GM12878 (cell line): ENCODE measurements around the gene DNAAF3. TPM values are rescaled to one million over a fixed set of nuclear protein-coding genes. Genes with fewer than 3 reads are reported as not detected.

Experiments
- BHLHE40 ChIP-seq, 2 experiments: fragments of 450-650 bp in 1 of 2; IDR thresholded peaks; 2 replicates each; pipeline ENCODE4 v1.6.1; 2011 to 2017; ENCODE audit warnings: low read depth in 2 of 2, borderline replicate concordance in 1 of 2, improper control_type of control experiment in 1 of 2, low read length in 1 of 2, mild to moderate bottlenecking in 1 of 2
- BMI1 ChIP-seq: fragments of 450-650 bp; IDR thresholded peaks from 2 replicates; pipeline ENCODE4 v1.6.1; 2016; ENCODE audit warnings: mild to moderate bottlenecking, moderate library complexity, borderline replicate concordance
- CEBPB ChIP-seq, 2 experiments: fragments of 150-350 bp in 1 of 2; IDR thresholded peaks; 2 replicates each; pipeline ENCODE4 v1.6.1; 2012 to 2014; ENCODE audit warnings: low read depth in 2 of 2, low read length in 2 of 2, borderline replicate concordance in 1 of 2, inconsistent platforms in 1 of 2
- CREB1 ChIP-seq: IDR thresholded peaks from 2 replicates; pipeline ENCODE4 v1.6.1; 2012; ENCODE audit warnings: low read depth, mild to moderate bottlenecking, inconsistent platforms
- CTCF ChIP-seq, 3 experiments: IDR thresholded peaks in 2 of 3; conservative IDR thresholded peaks in 1 of 3; 2 replicates each; pipeline ENCODE4 v1.5.1; 2011; ENCODE audit warnings: low read depth in 3 of 3, low read length in 3 of 3, mild to moderate bottlenecking in 3 of 3, control low read depth in 2 of 3, moderate library complexity in 2 of 3, inconsistent platforms in 1 of 3, mixed read lengths in 1 of 3; ENCODE audit not compliant: control insufficient read depth in 2 of 3, insufficient read depth in 1 of 3; ENCODE audit errors: extremely low read depth in 1 of 3
- HSF1 ChIP-seq: fragments of 150-350 bp; IDR thresholded peaks from 2 replicates; pipeline ENCODE4 v1.6.1; 2014; ENCODE audit warnings: mild to moderate bottlenecking, low read depth, low read length
- PBX3 ChIP-seq: IDR thresholded peaks from 2 replicates; pipeline ENCODE4 v1.6.1; 2011; ENCODE audit warnings: mild to moderate bottlenecking, low read depth, low read length, moderate library complexity; ENCODE audit not compliant: insufficient replicate concordance
- PKNOX1 ChIP-seq: fragments of 450-650 bp; IDR thresholded peaks from 2 replicates; pipeline ENCODE4 v1.6.1; 2016; ENCODE audit warnings: mild to moderate bottlenecking
- PML ChIP-seq: IDR thresholded peaks from 2 replicates; pipeline ENCODE4 v1.6.1; 2012; ENCODE audit warnings: low read length, inconsistent platforms
- POLR2A ChIP-seq: IDR thresholded peaks from 2 replicates; pipeline ENCODE4 v1.6.1; 2011; ENCODE audit warnings: low read depth, mild to moderate bottlenecking, low read length
- SMC3 ChIP-seq: IDR thresholded peaks from 2 replicates; pipeline ENCODE4 v1.6.1; 2011; ENCODE audit warnings: low read length, improper control_type of control experiment, borderline replicate concordance
- SUPT20H ChIP-seq: IDR thresholded peaks from 2 replicates; pipeline ENCODE4 v1.6.1; 2011; ENCODE audit warnings: low read depth, mild to moderate bottlenecking, low read length, moderate library complexity, borderline replicate concordance; ENCODE audit not compliant: control insufficient read depth
- TCF12 ChIP-seq: IDR thresholded peaks from 2 replicates; pipeline ENCODE4 v1.6.1; 2011; ENCODE audit warnings: low read depth, mild to moderate bottlenecking, low read length
- polyA plus RNA-seq, 11 experiments: library from polyadenylated mRNA; depleted of rRNA in 4 of 11; unstranded in 6 of 11; stranded (reverse) in 5 of 11; fragments of >200 nt; fragmentation: Nextera tagmentation in 4 of 11; fragmentation: Illumina TruSeq in 1 of 11; extraction: Ambion mirVana in 4 of 11; extraction: Trizol in 1 of 11; gene quantifications; 1 replicate in 1 of 11; 2 replicates in 10 of 11; pipeline versions ENCODE4 v1.2.1 to v1.2.3, GENCODE V29; 2011 to 2016; ENCODE audit warnings: inconsistent platforms in 2 of 11, missing spikeins in 2 of 11, low read depth in 1 of 11
- total RNA-seq, 4 experiments: library from RNA; depleted of rRNA in 3 of 4; stranded (reverse); fragments of >200 nt in 3 of 4; fragmentation: Illumina TruSeq in 1 of 4; extraction: Trizol in 1 of 4; gene quantifications; 2 replicates each; pipeline versions ENCODE4 v1.2.1 to v1.2.3, GENCODE V29; 2013 to 2021

The DNAAF3 gene
- total and polyA plus RNA-seq, 10 of the 15 experiments (the other 5 are each of a cell fraction or from before 2014, with no cell fraction given): not detected

GRCh38 chr19:55160128-55160985, 6.1 kb downstream of the DNAAF3 start (continued):
- TF ChIP-seq BMI1 (no peak), BHLHE40 (IDR thresholded peaks at IDR 0.05; ENCODE audit: borderline replicate concordance in 1 of 2, low read depth in 2 of 2, low read length in 1 of 2) (peak; percentile 55 to 65; a peak in 2 of 4 replicates), CEBPB (IDR thresholded peaks at IDR 0.05; ENCODE audit: borderline replicate concordance in 1 of 2, low read depth in 2 of 2, low read length in 2 of 2) (no peak), CTCF (IDR thresholded peaks at IDR 0.05 in 2 of 3, conservative IDR thresholded peaks at IDR 0.05 in 1 of 3; ENCODE audit: control insufficient read depth in 2 of 3, extremely low read depth in 1 of 3, insufficient read depth in 1 of 3, low read depth in 3 of 3, low read length in 3 of 3) (peak; percentile 90 to 98 (median 94)), SUPT20H (no peak), PBX3 (peak; percentile 41), TCF12 (no peak), HSF1 (no peak), SMC3 (peak; percentile 73), PML (no peak), CREB1 (peak; percentile 77), PKNOX1 (peak; percentile 67), POLR2A (no peak)
